ENCODE data around the gene PLPP4. TPM values are rescaled to one million over a fixed set of nuclear protein-coding genes. Genes with fewer than 3 reads are reported as not detected.

PLPP4 gene
- total RNA-seq, 1 experiment from 2014 or later = not detected

DNA sequence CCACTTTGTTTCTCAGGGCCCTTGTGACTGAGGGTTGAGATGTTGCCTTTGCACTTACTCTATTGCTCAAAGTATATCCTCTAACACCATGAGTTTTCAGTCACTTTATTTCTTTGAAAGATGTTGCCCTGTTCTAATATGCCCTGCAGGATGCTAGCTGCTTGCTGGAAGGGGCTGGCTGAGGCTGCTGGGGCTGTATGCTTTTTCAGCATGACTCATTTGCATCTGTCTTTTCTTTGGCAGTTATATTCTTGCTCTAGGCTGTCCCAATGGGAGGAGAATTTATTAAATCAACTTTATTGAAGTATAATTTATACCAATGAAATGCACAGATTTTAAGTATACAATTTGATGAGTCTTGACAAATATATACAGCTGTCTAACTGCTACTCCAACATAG is 157.7 kb downstream of the PLPP4 start:
- DNase-seq (ENCODE audit: low read depth, low spot score) (no peak), ATAC-seq (no peak)
- Histone ChIP-seq H4K20me1 (ENCODE audit: insufficient read depth) (no peaks in the 10 kb centered on the region), H3K27ac (ENCODE audit: low read depth, low read length) (no peak overlapping the region), H3K4me2 (ENCODE audit: low read length) (no peak overlapping the region), H3K27me3 (ENCODE audit: insufficient read depth, low read length) (peaks cover 12% of the 10 kb centered on the region; the same call in 1 of the 2 replicates), H3K4me3 (replicated peaks in 1 of 2; ENCODE audit: low read depth in 1 of 2, low read length in 2 of 2) (no peak overlapping the region), H3K79me2 (ENCODE audit: insufficient read depth, low read length) (no peaks in the 10 kb centered on the region), H3K9me3 (ENCODE audit: control insufficient read depth in 1 of 2, insufficient read depth in 1 of 2, low read depth in 1 of 2, low read length in 2 of 2) (peaks cover 5 to 8% of the 10 kb centered on the region in 2 experiments; a peak in 1 of 4 replicates), H2AFZ (ENCODE audit: low read depth, low read length, poor library complexity, severe bottlenecking) (no peak overlapping the region), H3K36me3 (ENCODE audit: control insufficient read depth in 1 of 2, insufficient read depth in 2 of 2, low read length in 2 of 2) (no peaks in the 10 kb centered on the region), H3K9me2 (ENCODE audit: insufficient read depth) (no peaks in the 10 kb centered on the region), H3K4me1 (ENCODE audit: control insufficient read depth in 1 of 2, insufficient read depth in 2 of 2, low read length in 2 of 2) (no peaks in the 10 kb centered on the region), H3K9ac (ENCODE audit: low read length) (no peak overlapping the region)
- intact Hi-C loops (cut with micrococcal nuclease) = no loop called here
- RAD21 ChIA-PET (ENCODE audit: low non-redundant PET in 1 of 2, low total read pairs in 2 of 2, uncharacterized antibody in 2 of 2, unreplicated experiment in 2 of 2) = no interaction called here
- CTCF ChIA-PET = no interaction called here
- no TSS peak for BruUV-seq (replicated peaks)
- no peak for TF ChIP-seq EZH2 (IDR thresholded peaks at IDR 0.05)
- no peak for TF ChIP-seq TCF7L2 (IDR thresholded peaks at IDR 0.05; ENCODE audit: borderline replicate concordance, extremely low read depth, insufficient read depth, insufficient read length)
- TF ChIP-seq, protein P1, sequence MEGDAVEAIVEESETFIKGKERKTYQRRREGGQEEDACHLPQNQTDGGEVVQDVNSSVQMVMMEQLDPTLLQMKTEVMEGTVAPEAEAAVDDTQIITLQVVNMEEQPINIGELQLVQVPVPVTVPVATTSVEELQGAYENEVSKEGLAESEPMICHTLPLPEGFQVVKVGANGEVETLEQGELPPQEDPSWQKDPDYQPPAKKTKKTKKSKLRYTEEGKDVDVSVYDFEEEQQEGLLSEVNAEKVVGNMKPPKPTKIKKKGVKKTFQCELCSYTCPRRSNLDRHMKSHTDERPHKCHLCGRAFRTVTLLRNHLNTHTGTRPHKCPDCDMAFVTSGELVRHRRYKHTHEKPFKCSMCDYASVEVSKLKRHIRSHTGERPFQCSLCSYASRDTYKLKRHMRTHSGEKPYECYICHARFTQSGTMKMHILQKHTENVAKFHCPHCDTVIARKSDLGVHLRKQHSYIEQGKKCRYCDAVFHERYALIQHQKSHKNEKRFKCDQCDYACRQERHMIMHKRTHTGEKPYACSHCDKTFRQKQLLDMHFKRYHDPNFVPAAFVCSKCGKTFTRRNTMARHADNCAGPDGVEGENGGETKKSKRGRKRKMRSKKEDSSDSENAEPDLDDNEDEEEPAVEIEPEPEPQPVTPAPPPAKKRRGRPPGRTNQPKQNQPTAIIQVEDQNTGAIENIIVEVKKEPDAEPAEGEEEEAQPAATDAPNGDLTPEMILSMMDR (IDR thresholded peaks at IDR 0.05 in 2 of 3, conservative IDR thresholded peaks at IDR 0.05 in 1 of 3; ENCODE audit: borderline replicate concordance in 1 of 3, insufficient read depth in 1 of 3, low read depth in 2 of 3, low read length in 2 of 3) = no peak
- TF ChIP-seq, protein P2, sequence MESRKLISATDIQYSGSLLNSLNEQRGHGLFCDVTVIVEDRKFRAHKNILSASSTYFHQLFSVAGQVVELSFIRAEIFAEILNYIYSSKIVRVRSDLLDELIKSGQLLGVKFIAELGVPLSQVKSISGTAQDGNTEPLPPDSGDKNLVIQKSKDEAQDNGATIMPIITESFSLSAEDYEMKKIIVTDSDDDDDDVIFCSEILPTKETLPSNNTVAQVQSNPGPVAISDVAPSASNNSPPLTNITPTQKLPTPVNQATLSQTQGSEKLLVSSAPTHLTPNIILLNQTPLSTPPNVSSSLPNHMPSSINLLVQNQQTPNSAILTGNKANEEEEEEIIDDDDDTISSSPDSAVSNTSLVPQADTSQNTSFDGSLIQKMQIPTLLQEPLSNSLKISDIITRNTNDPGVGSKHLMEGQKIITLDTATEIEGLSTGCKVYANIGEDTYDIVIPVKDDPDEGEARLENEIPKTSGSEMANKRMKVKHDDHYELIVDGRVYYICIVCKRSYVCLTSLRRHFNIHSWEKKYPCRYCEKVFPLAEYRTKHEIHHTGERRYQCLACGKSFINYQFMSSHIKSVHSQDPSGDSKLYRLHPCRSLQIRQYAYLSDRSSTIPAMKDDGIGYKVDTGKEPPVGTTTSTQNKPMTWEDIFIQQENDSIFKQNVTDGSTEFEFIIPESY (IDR thresholded peaks at IDR 0.05; ENCODE audit: extremely low read depth, insufficient replicate concordance, low read length) = no peak
- TF ChIP-seq ZFX (IDR thresholded peaks at IDR 0.05) = no peak
- TF ChIP-seq EGR1 (IDR thresholded peaks at IDR 0.05; ENCODE audit: low read depth) = no peak
- TF ChIP-seq, protein P3, sequence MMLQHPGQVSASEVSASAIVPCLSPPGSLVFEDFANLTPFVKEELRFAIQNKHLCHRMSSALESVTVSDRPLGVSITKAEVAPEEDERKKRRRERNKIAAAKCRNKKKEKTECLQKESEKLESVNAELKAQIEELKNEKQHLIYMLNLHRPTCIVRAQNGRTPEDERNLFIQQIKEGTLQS (IDR thresholded peaks at IDR 0.05) = no peak
- TF ChIP-seq ZNF274 (IDR thresholded peaks at IDR 0.05; ENCODE audit: low read depth, low read length) = no peak
- TF ChIP-seq FOSL1 (IDR thresholded peaks at IDR 0.05; ENCODE audit: low read depth) = no peak
- TF ChIP-seq SRF (IDR thresholded peaks at IDR 0.05; ENCODE audit: low read depth) = no peak
- TF ChIP-seq, protein P4, sequence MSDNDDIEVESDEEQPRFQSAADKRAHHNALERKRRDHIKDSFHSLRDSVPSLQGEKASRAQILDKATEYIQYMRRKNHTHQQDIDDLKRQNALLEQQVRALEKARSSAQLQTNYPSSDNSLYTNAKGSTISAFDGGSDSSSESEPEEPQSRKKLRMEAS (IDR thresholded peaks at IDR 0.05) = no peak
- TF ChIP-seq YY1 (IDR thresholded peaks at IDR 0.05; ENCODE audit: extremely low read depth, insufficient replicate concordance, low read depth, low read length) = no peak
- no peak for TF ChIP-seq SP1 (IDR thresholded peaks at IDR 0.05; ENCODE audit: low read depth)
- no peak for TF ChIP-seq ELF1 (IDR thresholded peaks at IDR 0.05; ENCODE audit: borderline replicate concordance, low read depth)
- TF ChIP-seq POLR2A (IDR thresholded peaks at IDR 0.05; ENCODE audit: borderline replicate concordance, extremely low read depth, insufficient read depth, insufficient read length) = no peak
- no peak for TF ChIP-seq POLR2AphosphoS5 (IDR thresholded peaks at IDR 0.05; ENCODE audit: low read depth, low read length)
- TF ChIP-seq RAD21 (IDR thresholded peaks at IDR 0.05; ENCODE audit: low read depth) = no peak
- TF ChIP-seq SIN3A (IDR thresholded peaks at IDR 0.05; ENCODE audit: low read depth) = no peak
- TF ChIP-seq CEBPB (IDR thresholded peaks at IDR 0.05; ENCODE audit: low read depth) = no peak
- TF ChIP-seq REST (IDR thresholded peaks at IDR 0.05; ENCODE audit: low read depth) = no peak
- POLR2A ChIA-PET = no interaction called here
